ENCODE data around the gene SUCLG2. TPM values are rescaled to one million over a fixed set of nuclear protein-coding genes. Genes with fewer than 3 reads are reported as not detected.

SUCLG2 gene
- total and polyA plus RNA-seq, 2 donors (not counting 1 experiment from before 2014, with no cell fraction given) = 56.8 to 87.4 TPM

GRCh38 chr3:67598814-67599556 lies 55.4 kb downstream of the SUCLG2 start:
- H3K4me3 ChIP-seq (replicated peaks in 1 of 4; ENCODE audit: control extremely low read depth in 1 of 4, insufficient read depth in 1 of 4, low read depth in 3 of 4, low read length in 4 of 4) = no peak overlapping the region

DNA sequence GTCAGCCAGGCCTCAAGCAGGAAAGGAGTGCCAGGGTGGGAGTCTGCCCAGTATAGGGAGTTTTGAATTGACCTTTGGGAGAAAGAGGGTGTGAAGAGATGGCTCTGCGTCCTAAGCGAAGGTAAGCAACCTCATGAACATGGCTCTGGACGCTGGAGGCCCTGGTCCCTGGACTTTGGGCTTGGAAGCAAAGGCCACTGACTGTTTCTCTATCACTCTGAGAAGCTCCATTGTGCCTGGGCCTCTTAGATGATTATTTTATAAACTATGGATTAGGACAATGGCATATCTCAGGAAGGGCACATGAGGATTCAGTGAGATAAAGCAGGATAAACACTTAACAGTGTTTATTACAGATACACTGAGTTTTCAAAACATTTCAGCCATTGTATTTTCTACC lies 59.0 kb downstream of the SUCLG2 start:
- H3K9ac ChIP-seq (ENCODE audit: insufficient read depth, low read length) = no peak overlapping the region
- no peak overlapping the region for H3K27ac ChIP-seq (ENCODE audit: insufficient read depth, low read length)
- no peaks in the 10 kb centered on the region for H4K20me1 ChIP-seq (ENCODE audit: control insufficient read depth, extremely low read depth, insufficient read depth, low read length)
- TF ChIP-seq EZH2 (IDR thresholded peaks at IDR 0.05; ENCODE audit: low read length, missing control alignments) = no peak
- TF ChIP-seq, protein P1, sequence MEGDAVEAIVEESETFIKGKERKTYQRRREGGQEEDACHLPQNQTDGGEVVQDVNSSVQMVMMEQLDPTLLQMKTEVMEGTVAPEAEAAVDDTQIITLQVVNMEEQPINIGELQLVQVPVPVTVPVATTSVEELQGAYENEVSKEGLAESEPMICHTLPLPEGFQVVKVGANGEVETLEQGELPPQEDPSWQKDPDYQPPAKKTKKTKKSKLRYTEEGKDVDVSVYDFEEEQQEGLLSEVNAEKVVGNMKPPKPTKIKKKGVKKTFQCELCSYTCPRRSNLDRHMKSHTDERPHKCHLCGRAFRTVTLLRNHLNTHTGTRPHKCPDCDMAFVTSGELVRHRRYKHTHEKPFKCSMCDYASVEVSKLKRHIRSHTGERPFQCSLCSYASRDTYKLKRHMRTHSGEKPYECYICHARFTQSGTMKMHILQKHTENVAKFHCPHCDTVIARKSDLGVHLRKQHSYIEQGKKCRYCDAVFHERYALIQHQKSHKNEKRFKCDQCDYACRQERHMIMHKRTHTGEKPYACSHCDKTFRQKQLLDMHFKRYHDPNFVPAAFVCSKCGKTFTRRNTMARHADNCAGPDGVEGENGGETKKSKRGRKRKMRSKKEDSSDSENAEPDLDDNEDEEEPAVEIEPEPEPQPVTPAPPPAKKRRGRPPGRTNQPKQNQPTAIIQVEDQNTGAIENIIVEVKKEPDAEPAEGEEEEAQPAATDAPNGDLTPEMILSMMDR (conservative IDR thresholded peaks at IDR 0.05 in 1 of 2, IDR thresholded peaks at IDR 0.05 in 1 of 2; ENCODE audit: low read depth in 1 of 2, low read length in 2 of 2) = no peak
- H3K4me3 ChIP-seq (replicated peaks in 1 of 4; ENCODE audit: control extremely low read depth in 1 of 4, insufficient read depth in 1 of 4, low read depth in 3 of 4, low read length in 4 of 4) = no peak overlapping the region
- no peaks in the 10 kb centered on the region for H3K9me3 ChIP-seq (ENCODE audit: control insufficient read depth, insufficient read depth, low read depth, low read length)
- H3K79me2 ChIP-seq (ENCODE audit: control insufficient read depth, insufficient read depth, low read length) = peaks cover 2% of the 10 kb centered on the region
- H3K4me1 ChIP-seq (ENCODE audit: control insufficient read depth, extremely low read depth, insufficient read depth, low read length) = no peaks in the 10 kb centered on the region
- H2AFZ ChIP-seq (ENCODE audit: low read length) = no peak overlapping the region
- peaks cover 2% of the 10 kb centered on the region for H3K36me3 ChIP-seq (ENCODE audit: control insufficient read depth, insufficient read depth, low read length)
- no peak overlapping the region for H3K4me2 ChIP-seq (ENCODE audit: extremely low read depth, insufficient read depth, low read length)
- no peak for DNase-seq (ENCODE audit: low read depth in 2 of 2)
- H3K27me3 ChIP-seq (ENCODE audit: control insufficient read depth, insufficient read depth, low read length) = no peaks in the 10 kb centered on the region

More at GRCh38 chr3:67598814-67599556, 55.4 kb downstream of the SUCLG2 start:
- Histone ChIP-seq H4K20me1 (ENCODE audit: control insufficient read depth, extremely low read depth, insufficient read depth, low read length) (no peaks in the 10 kb centered on the region), H3K9me3 (ENCODE audit: control insufficient read depth, insufficient read depth, low read depth, low read length) (no peaks in the 10 kb centered on the region), H3K4me2 (ENCODE audit: extremely low read depth, insufficient read depth, low read length) (no peak overlapping the region), H3K27me3 (ENCODE audit: control insufficient read depth, insufficient read depth, low read length) (no peaks in the 10 kb centered on the region), H3K9ac (ENCODE audit: insufficient read depth, low read length) (no peak overlapping the region), H3K36me3 (ENCODE audit: control insufficient read depth, insufficient read depth, low read length) (no peaks in the 10 kb centered on the region), H3K79me2 (ENCODE audit: control insufficient read depth, insufficient read depth, low read length) (no peaks in the 10 kb centered on the region), H3K4me1 (ENCODE audit: control insufficient read depth, extremely low read depth, insufficient read depth, low read length) (peaks cover 2% of the 10 kb centered on the region), H2AFZ (ENCODE audit: low read length) (no peak overlapping the region), H3K27ac (ENCODE audit: insufficient read depth, low read length) (no peak overlapping the region)
- no peak for DNase-seq (ENCODE audit: low read depth in 2 of 2)
- TF ChIP-seq, protein P1 (conservative IDR thresholded peaks at IDR 0.05 in 1 of 2, IDR thresholded peaks at IDR 0.05 in 1 of 2; ENCODE audit: low read depth in 1 of 2, low read length in 2 of 2) = no peak
- TF ChIP-seq EZH2 (IDR thresholded peaks at IDR 0.05; ENCODE audit: low read length, missing control alignments) = no peak

- H3K4me3 ChIP-seq (replicated peaks in 1 of 4; ENCODE audit: control extremely low read depth in 1 of 4, insufficient read depth in 1 of 4, low read depth in 3 of 4, low read length in 4 of 4) = no peak overlapping the region
- no peak for TF ChIP-seq EZH2 (IDR thresholded peaks at IDR 0.05; ENCODE audit: low read length, missing control alignments)
- TF ChIP-seq, protein P1 (conservative IDR thresholded peaks at IDR 0.05 in 1 of 2, IDR thresholded peaks at IDR 0.05 in 1 of 2; ENCODE audit: low read depth in 1 of 2, low read length in 2 of 2) = no peak
- no peaks in the 10 kb centered on the region for H3K27me3 ChIP-seq (ENCODE audit: control insufficient read depth, insufficient read depth, low read length)
- no peak overlapping the region for H3K4me2 ChIP-seq (ENCODE audit: extremely low read depth, insufficient read depth, low read length)
- DNase-seq (ENCODE audit: low read depth in 2 of 2) = peak; percentile 20 to 43
- H4K20me1 ChIP-seq (ENCODE audit: control insufficient read depth, extremely low read depth, insufficient read depth, low read length) = no peaks in the 10 kb centered on the region
- no peak overlapping the region for H2AFZ ChIP-seq (ENCODE audit: low read length)
- no peaks in the 10 kb centered on the region for H3K9me3 ChIP-seq (ENCODE audit: control insufficient read depth, insufficient read depth, low read depth, low read length)
- H3K4me1 ChIP-seq (ENCODE audit: control insufficient read depth, extremely low read depth, insufficient read depth, low read length) = no peaks in the 10 kb centered on the region
- no peak overlapping the region for H3K27ac ChIP-seq (ENCODE audit: insufficient read depth, low read length)
- H3K79me2 ChIP-seq (ENCODE audit: control insufficient read depth, insufficient read depth, low read length) = peaks cover 2% of the 10 kb centered on the region
- peaks cover 2% of the 10 kb centered on the region for H3K36me3 ChIP-seq (ENCODE audit: control insufficient read depth, insufficient read depth, low read length)
- no peak overlapping the region for H3K9ac ChIP-seq (ENCODE audit: insufficient read depth, low read length)
Measured at GRCh38 chr3:67593761-67594234, 60.6 kb downstream of the SUCLG2 start.
